B cell (primary cell): ENCODE data around the gene MAGI2. TPM values are rescaled to one million over a fixed set of nuclear protein-coding genes. Genes with fewer than 3 reads are reported as not detected.

Experiments
- ATAC-seq: fragments of 200-7000 bp; cut with Tn5 transposase; one replicate; pipeline ENCODE4 v1.10.0; 2021; ENCODE audit warnings: low read depth, mild to moderate bottlenecking, moderate number of reproducible peaks, moderate library complexity
- CTCF ChIA-PET: fragments of 350-600 bp; sonication (Branson Sonifier 250); formaldehyde crosslinking; loops from one replicate; lab custom pipeline; 2021; ENCODE audit warnings: antibody characterized with exemption, inconsistent platforms; lab: Charles Lee
- POLR2A ChIA-PET: fragments of 350-600 bp; sonication (Branson Sonifier 250); formaldehyde crosslinking; loops from one replicate; lab custom pipeline; 2021; ENCODE audit warnings: antibody characterized with exemption; lab: Charles Lee
- DNase-seq: peaks from one replicate; pipeline ENCODE4 v3.0.0; 2013
- H2AFZ ChIP-seq: 2 replicates; pipeline ENCODE4 v1.6.1; 2012; ENCODE audit warnings: mild to moderate bottlenecking, low read depth, low read length; ENCODE audit not compliant: insufficient read depth, poor library complexity, severe bottlenecking
- H3K27ac ChIP-seq, 2 donors: 1 replicate in 1 of 2; 2 replicates in 1 of 2; pipeline ENCODE4 v1.5.1; 2012 to 2013; ENCODE audit warnings: low read length in 2 of 2, mild to moderate bottlenecking in 2 of 2, moderate library complexity in 1 of 2
- H3K27me3 ChIP-seq, 4 experiments: fragments of 200-600 bp in 1 of 4; sonication (generic) in 1 of 4; replicated peaks in 1 of 4; 1 replicate in 2 of 4; 2 replicates in 2 of 4; pipeline versions ENCODE4 v1.6.1 to v1.7.0; 2013 to 2016; ENCODE audit warnings: low read length in 3 of 4, mild to moderate bottlenecking in 2 of 4, mixed read lengths in 1 of 4, moderate library complexity in 1 of 4; ENCODE audit not compliant: insufficient read depth in 4 of 4, control insufficient read depth in 3 of 4; ENCODE audit errors: control extremely low read depth in 1 of 4
- H3K36me3 ChIP-seq, 2 experiments: replicated peaks in 1 of 2; 1 replicate in 1 of 2; 2 replicates in 1 of 2; pipeline versions ENCODE4 v1.6.1 to v1.7.1; 2013; ENCODE audit warnings: low read length in 1 of 2; ENCODE audit not compliant: insufficient read depth in 2 of 2, control insufficient read depth in 1 of 2; ENCODE audit errors: control extremely low read depth in 1 of 2, extremely low read depth in 1 of 2
- H3K4me1 ChIP-seq, 2 donors: fragments of 200-600 bp in 1 of 2; sonication (generic) in 1 of 2; 1 replicate in 1 of 2; 2 replicates in 1 of 2; pipeline versions ENCODE4 v1.5.1 to v1.6.1; 2013 to 2017; ENCODE audit warnings: low read length in 2 of 2; ENCODE audit not compliant: control insufficient read depth in 2 of 2, insufficient read depth in 2 of 2
- H3K4me2 ChIP-seq: replicated peaks from 2 replicates; pipeline ENCODE3; 2012; ENCODE audit warnings: mild to moderate bottlenecking, low read depth, low read length; ENCODE audit not compliant: poor library complexity, severe bottlenecking
- H3K4me3 ChIP-seq, 5 experiments: fragments of 200-600 bp in 1 of 5; sonication (generic) in 1 of 5; 1 replicate in 3 of 5; 2 replicates in 2 of 5; pipeline versions ENCODE4 v1.5.1 to v1.7.0; 2011 to 2016; ENCODE audit warnings: low read length in 4 of 5, mild to moderate bottlenecking in 4 of 5, low read depth in 2 of 5, control low read depth in 1 of 5, moderate library complexity in 1 of 5; ENCODE audit not compliant: insufficient read depth in 1 of 5; ENCODE audit errors: control extremely low read depth in 1 of 5, extremely low read depth in 1 of 5
- H3K79me2 ChIP-seq: fragments of 200-600 bp; sonication (generic); one replicate; pipeline ENCODE4 v1.6.0; 2016; ENCODE audit warnings: low read length; ENCODE audit not compliant: control insufficient read depth, insufficient read depth
- H3K9ac ChIP-seq: fragments of 200-600 bp; sonication (generic); 2 replicates; pipeline ENCODE4 v1.6.1; 2017; ENCODE audit warnings: mild to moderate bottlenecking, low read length, moderate library complexity
- H3K9me3 ChIP-seq, 3 donors: one replicate each; pipeline versions ENCODE4 v1.6.1 to v1.7.1; 2013; ENCODE audit warnings: low read length in 2 of 3; ENCODE audit not compliant: control insufficient read depth in 2 of 3, insufficient read depth in 1 of 3; ENCODE audit errors: control extremely low read depth in 1 of 3
- H4K20me1 ChIP-seq: 2 replicates; pipeline ENCODE4 v1.6.0; 2012; ENCODE audit warnings: mild to moderate bottlenecking, low read length; ENCODE audit not compliant: insufficient read depth, control insufficient read depth, poor library complexity, severe bottlenecking
- H3K27ac Mint-ChIP-seq: one replicate; pipeline ENCODE4 v1.8.0; 2021; ENCODE audit warnings: mixed read lengths
- H3K27me3 Mint-ChIP-seq: one replicate; pipeline ENCODE4 v1.8.0; 2021; ENCODE audit warnings: mixed read lengths
- H3K4me1 Mint-ChIP-seq: one replicate; pipeline ENCODE4 v1.8.0; 2021; ENCODE audit warnings: mixed read lengths
- H3K4me3 Mint-ChIP-seq: one replicate; pipeline ENCODE4 v1.8.0; 2021; ENCODE audit warnings: mixed read lengths
- H3K9me3 Mint-ChIP-seq: one replicate; pipeline ENCODE4 v1.8.0; 2022; ENCODE audit warnings: mixed read lengths; ENCODE audit not compliant: insufficient read depth
- CTCF ChIP-seq: fragments of 200-600 bp; IDR thresholded peaks from one replicate; pipeline ENCODE4 v1.8.0; 2022; ENCODE audit warnings: antibody characterized with exemption, mild to moderate bottlenecking
- EZH2 ChIP-seq: IDR thresholded peaks from 2 replicates; pipeline ENCODE4 v1.6.1; 2012; ENCODE audit warnings: borderline replicate concordance, low read depth, mild to moderate bottlenecking, moderate library complexity, low read length; ENCODE audit not compliant: insufficient read depth, poor library complexity, severe bottlenecking
- WGBS: methylation state at CpG from one replicate; pipeline ENCODE4 v1.1.5; 2013; ENCODE audit warnings: missing lambda C conversion rate; ENCODE audit not compliant: insufficient coverage; 5-methylcytosine and 5-hydroxymethylcytosine counted together
- intact Hi-C: fragments of 100-400 bp; cut with micrococcal nuclease; formaldehyde crosslinking; loops from one replicate; pipeline ENCODE4 v1.10.0; 2022
- polyA plus RNA-seq: library from polyadenylated mRNA; depleted of rRNA; stranded (reverse); fragments of >200 nt; gene quantifications from 2 replicates; pipeline ENCODE4 v1.2.3, GENCODE V29; 2012
- total RNA-seq, 2 donors: library from RNA; stranded (reverse); fragments of 120-200 nt in 1 of 2; gene quantifications; 1 replicate in 1 of 2; 2 replicates in 1 of 2; pipeline versions ENCODE4 v1.2.3 to v1.2.4, GENCODE V29; 2013 to 2022

The MAGI2 gene
- total and polyA plus RNA-seq, 2 donors (not counting 1 experiment from before 2014, with no cell fraction given), result 0.16 to 0.64 TPM

DNA sequence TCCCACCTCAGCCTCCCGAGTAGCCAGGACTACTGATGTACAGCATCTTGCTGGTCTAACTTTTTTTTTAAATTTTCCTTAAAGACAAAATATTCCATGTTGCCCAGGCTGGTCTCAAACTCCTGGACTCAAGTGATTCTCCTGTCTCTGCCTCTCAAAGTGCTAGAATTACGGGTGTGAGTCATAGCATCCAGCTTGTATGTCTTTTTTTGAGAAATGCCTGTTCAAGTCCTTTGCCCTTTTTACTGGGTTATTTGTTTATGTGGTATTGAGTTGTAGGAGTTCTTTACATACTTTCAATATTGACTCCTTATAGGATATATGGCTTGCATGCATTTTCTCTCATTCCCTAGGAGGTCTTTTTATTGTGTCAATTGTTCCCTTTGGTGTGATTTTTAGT is 486.4 kb downstream of the MAGI2 start:
- intact Hi-C loops, result no loop called here
- H3K27me3 ChIP-seq, result no peaks in the 10 kb centered on the region
- CTCF ChIA-PET, result no interaction called here
- no peaks in the 10 kb centered on the region for H3K27me3 Mint-ChIP-seq
- POLR2A ChIA-PET, result no interaction called here
- H3K9me3 Mint-ChIP-seq, result no peaks in the 10 kb centered on the region
- H2AFZ ChIP-seq, result no peak overlapping the region
- no peaks in the 10 kb centered on the region for H3K9me3 ChIP-seq
- DNase-seq (no peak), ATAC-seq (no peak)
- no peaks in the 10 kb centered on the region for H3K79me2 ChIP-seq
- H4K20me1 ChIP-seq, result no peaks in the 10 kb centered on the region
- 100% methylated on average over 1 of the region's 2 CpGs for WGBS
- H3K4me3 Mint-ChIP-seq, result no peak overlapping the region
- no peak overlapping the region for H3K4me2 ChIP-seq
- no peaks in the 10 kb centered on the region for H3K4me1 Mint-ChIP-seq
- H3K9ac ChIP-seq, result no peak overlapping the region
- no peak overlapping the region for H3K4me3 ChIP-seq
- no peak overlapping the region for H3K27ac ChIP-seq
- H3K27ac Mint-ChIP-seq, result no peak overlapping the region
- H3K4me1 ChIP-seq, result no peaks in the 10 kb centered on the region
- no peak for TF ChIP-seq EZH2
- no peak for TF ChIP-seq CTCF
- no peaks in the 10 kb centered on the region for H3K36me3 ChIP-seq

GRCh38 chr7:78959477-78959876 is 494.0 kb downstream of the MAGI2 start:
- H3K79me2 ChIP-seq, result no peaks in the 10 kb centered on the region
- no peaks in the 10 kb centered on the region for H3K4me1 Mint-ChIP-seq

More at GRCh38 chr7:78959477-78959876, 494.0 kb downstream of the MAGI2 start:
- intact Hi-C loops, result no loop called here
- Histone ChIP-seq H3K4me1 (no peaks in the 10 kb centered on the region), H3K4me3 (no peak overlapping the region), H3K9ac (no peak overlapping the region), H3K9me3 (no peaks in the 10 kb centered on the region), H3K36me3 (no peaks in the 10 kb centered on the region), H3K27ac (no peak overlapping the region), H3K27me3 (no peaks in the 10 kb centered on the region), H4K20me1 (no peaks in the 10 kb centered on the region), H3K4me2 (no peak overlapping the region), H2AFZ (no peak overlapping the region)
- ChIA-PET CTCF (no interaction called here), POLR2A (no interaction called here)
- Mint-ChIP-seq H3K4me3 (no peak overlapping the region), H3K9me3 (peaks cover 6% of the 10 kb centered on the region), H3K27me3 (no peaks in the 10 kb centered on the region), H3K27ac (no peak overlapping the region)
- DNase-seq, result no peak
- 100% methylated on average over 1 of the region's 5 CpGs for WGBS
- ATAC-seq, result no peak
- TF ChIP-seq CTCF (no peak), EZH2 (no peak)
